ENCODE data around the gene PAIP1. TPM values are rescaled to one million over a fixed set of nuclear protein-coding genes. Genes with fewer than 3 reads are reported as not detected.
"Not testable (repeated sequence)": the region's sequence is repeated elsewhere in the genome, so short reads cannot be mapped to it uniquely, and the experiment has no call there.

PAIP1 gene
- total and polyA plus RNA-seq, 2 donors (not counting 3 experiments of a cell fraction or from before 2014, with no cell fraction given): 69.1 to 90.1 TPM

GRCh38 chr5:43514025-43514424 lies 42.9 kb downstream of the PAIP1 start:
- H3K9ac ChIP-seq (replicated peaks; ENCODE audit: extremely low read depth, insufficient read depth, low read length): peak overlapping the region; percentile 97
- CTCF ChIA-PET: interaction anchor here (1.6 to 2.8 kb wide), 2 partner anchors 30 to 201 kb away, joined by 4 to 26 read pairs; partner anchors contain the start of genes HMGCS1 and TMEM267

DNA sequence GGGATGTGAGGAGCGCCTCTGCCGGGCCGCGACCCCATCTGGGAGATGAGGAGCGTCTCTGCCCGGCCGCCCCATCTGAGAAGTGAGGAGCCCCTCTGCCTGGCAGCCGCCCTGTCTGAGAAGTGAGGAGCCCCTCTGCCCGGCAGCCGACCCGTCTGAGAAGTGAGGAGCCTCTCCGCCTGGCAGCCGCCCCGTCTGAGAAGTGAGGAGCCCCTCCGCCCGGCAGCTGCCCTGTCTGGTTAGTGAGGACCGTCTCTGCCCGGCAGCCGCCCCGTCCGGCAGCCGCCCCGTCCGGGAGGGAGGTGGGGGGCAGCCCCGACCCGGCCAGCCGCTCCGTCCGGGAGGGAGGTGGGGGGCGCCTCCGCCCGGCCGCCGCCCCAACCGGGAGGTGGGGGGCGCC lies 45.8 kb downstream of the PAIP1 start:
- H3K9me3 ChIP-seq (replicated peaks; ENCODE audit: control insufficient read depth, insufficient read depth, low read length); CTCF ChIA-PET; H2AFZ ChIP-seq (ENCODE audit: low read depth, low read length); DNase-seq (ENCODE audit: low read depth, low spot score); H3K27ac ChIP-seq (ENCODE audit: insufficient read depth, low read depth, low read length); H3K9ac ChIP-seq (replicated peaks; ENCODE audit: extremely low read depth, insufficient read depth, low read length); dilution Hi-C loops (cut with MboI; ENCODE audit: extremely low pct_ligation_motif_present, low sequenced_read_pairs); FAIRE-seq; POLR2A ChIA-PET; H3K9me1 ChIP-seq (replicated peaks; ENCODE audit: control insufficient read depth, extremely low read depth, insufficient read depth, low read length); H4K20me1 ChIP-seq (replicated peaks; ENCODE audit: control insufficient read depth, extremely low read depth, insufficient read depth, low read length); H3K36me3 ChIP-seq (ENCODE audit: control insufficient read depth in 2 of 2, extremely low read depth in 1 of 2, insufficient read depth in 2 of 2, low read length in 2 of 2); H3K27me3 ChIP-seq (ENCODE audit: control insufficient read depth in 2 of 2, insufficient read depth in 2 of 2, low read length in 2 of 2); BruUV-seq (replicated peaks); H3K4me2 ChIP-seq (ENCODE audit: insufficient read depth, low read length); H3K4me3 ChIP-seq (replicated peaks in 1 of 3; ENCODE audit: insufficient read depth in 1 of 3, low read depth in 1 of 3, low read length in 3 of 3): not testable (repeated sequence)
- Histone ChIP-seq H3K4me1 (ENCODE audit: control insufficient read depth, extremely low read depth, insufficient read depth, low read length) (peaks cover 11% of the 10 kb centered on the region), H3K79me2 (ENCODE audit: control insufficient read depth, insufficient read depth, low read length) (peaks cover 16% of the 10 kb centered on the region)
- intact Hi-C loops (cut with micrococcal nuclease): loop anchor here (10.0 kb wide), 1 partner anchor 1864 kb away; no protein-coding TSS in a partner anchor

More at GRCh38 chr5:43514025-43514424, 42.9 kb downstream of the PAIP1 start:
- no peak for TF ChIP-seq JUN (IDR thresholded peaks at IDR 0.05; ENCODE audit: borderline replicate concordance, insufficient read depth, insufficient read length, low read depth)
- TF ChIP-seq FOS (IDR thresholded peaks at IDR 0.05; ENCODE audit: borderline replicate concordance, insufficient read depth, low read length): no peak
- TF ChIP-seq MYC (IDR thresholded peaks at IDR 0.05; ENCODE audit: low read depth, low read length): no peak
- TF ChIP-seq POLR2A (IDR thresholded peaks at IDR 0.05; ENCODE audit: low read depth, low read length): no peak
- no peak for TF ChIP-seq EZH2 (IDR thresholded peaks at IDR 0.05; ENCODE audit: borderline replicate concordance, low read depth, low read length, severe bottlenecking)
- TF ChIP-seq POLR2AphosphoS5 (IDR thresholded peaks at IDR 0.05; ENCODE audit: insufficient read depth, low read depth, low read length): no peak
- TF ChIP-seq, protein P1, sequence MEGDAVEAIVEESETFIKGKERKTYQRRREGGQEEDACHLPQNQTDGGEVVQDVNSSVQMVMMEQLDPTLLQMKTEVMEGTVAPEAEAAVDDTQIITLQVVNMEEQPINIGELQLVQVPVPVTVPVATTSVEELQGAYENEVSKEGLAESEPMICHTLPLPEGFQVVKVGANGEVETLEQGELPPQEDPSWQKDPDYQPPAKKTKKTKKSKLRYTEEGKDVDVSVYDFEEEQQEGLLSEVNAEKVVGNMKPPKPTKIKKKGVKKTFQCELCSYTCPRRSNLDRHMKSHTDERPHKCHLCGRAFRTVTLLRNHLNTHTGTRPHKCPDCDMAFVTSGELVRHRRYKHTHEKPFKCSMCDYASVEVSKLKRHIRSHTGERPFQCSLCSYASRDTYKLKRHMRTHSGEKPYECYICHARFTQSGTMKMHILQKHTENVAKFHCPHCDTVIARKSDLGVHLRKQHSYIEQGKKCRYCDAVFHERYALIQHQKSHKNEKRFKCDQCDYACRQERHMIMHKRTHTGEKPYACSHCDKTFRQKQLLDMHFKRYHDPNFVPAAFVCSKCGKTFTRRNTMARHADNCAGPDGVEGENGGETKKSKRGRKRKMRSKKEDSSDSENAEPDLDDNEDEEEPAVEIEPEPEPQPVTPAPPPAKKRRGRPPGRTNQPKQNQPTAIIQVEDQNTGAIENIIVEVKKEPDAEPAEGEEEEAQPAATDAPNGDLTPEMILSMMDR (IDR thresholded peaks at IDR 0.05; ENCODE audit: extremely low read depth in 1 of 2, insufficient read depth in 1 of 2, low read depth in 1 of 2, low read length in 2 of 2): no peak
- TF ChIP-seq GATA2 (IDR thresholded peaks at IDR 0.05; ENCODE audit: insufficient read depth, insufficient read length, low read depth, low read length): no peak
- TF ChIP-seq, protein P2, sequence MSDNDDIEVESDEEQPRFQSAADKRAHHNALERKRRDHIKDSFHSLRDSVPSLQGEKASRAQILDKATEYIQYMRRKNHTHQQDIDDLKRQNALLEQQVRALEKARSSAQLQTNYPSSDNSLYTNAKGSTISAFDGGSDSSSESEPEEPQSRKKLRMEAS (IDR thresholded peaks at IDR 0.05; ENCODE audit: insufficient read depth, insufficient read length): no peak
- H3K9me1 ChIP-seq (replicated peaks; ENCODE audit: control insufficient read depth, extremely low read depth, insufficient read depth, low read length): no peaks in the 10 kb centered on the region
- no TSS peak for BruUV-seq (replicated peaks)
- H3K36me3 ChIP-seq (ENCODE audit: control insufficient read depth in 2 of 2, extremely low read depth in 1 of 2, insufficient read depth in 2 of 2, low read length in 2 of 2): no peaks in the 10 kb centered on the region
- DNase-seq (ENCODE audit: low read depth, low spot score) (no peak), FAIRE-seq (no peak)
- intact Hi-C loops (cut with micrococcal nuclease) (loop anchor here (1.0 to 10.0 kb wide), 2 partner anchors 201 to 1861 kb away; partner anchors contain the start of gene HMGCS1), dilution Hi-C loops (cut with MboI; ENCODE audit: extremely low pct_ligation_motif_present, low sequenced_read_pairs) (no loop called here)
- no peaks in the 10 kb centered on the region for H3K9me3 ChIP-seq (replicated peaks; ENCODE audit: control insufficient read depth, insufficient read depth, low read length)
- H3K79me2 ChIP-seq (ENCODE audit: control insufficient read depth, insufficient read depth, low read length): peaks cover 16% of the 10 kb centered on the region
- H3K27me3 ChIP-seq (ENCODE audit: control insufficient read depth in 2 of 2, insufficient read depth in 2 of 2, low read length in 2 of 2): no peaks in the 10 kb centered on the region
- peak overlapping the region; percentile 68 to 93 (median 89) for H3K4me3 ChIP-seq (replicated peaks in 1 of 3; ENCODE audit: insufficient read depth in 1 of 3, low read depth in 1 of 3, low read length in 3 of 3)
- peak overlapping the region; percentile 92 for H3K27ac ChIP-seq (ENCODE audit: insufficient read depth, low read depth, low read length)
- H3K4me2 ChIP-seq (ENCODE audit: insufficient read depth, low read length): peak overlapping the region; percentile 96
- peak overlapping the region; percentile 90 for H2AFZ ChIP-seq (ENCODE audit: low read depth, low read length)
- POLR2A ChIA-PET: no interaction called here
- H3K4me1 ChIP-seq (ENCODE audit: control insufficient read depth, extremely low read depth, insufficient read depth, low read length): peaks cover 11% of the 10 kb centered on the region
- no peaks in the 10 kb centered on the region for H4K20me1 ChIP-seq (replicated peaks; ENCODE audit: control insufficient read depth, extremely low read depth, insufficient read depth, low read length)
